SK-N-MC (cell line): ENCODE data around the gene PTPRO.

ENCODE experiments used
- EZH2 ChIP-seq: fragments of 200-600 bp; sonication (generic); IDR thresholded peaks from one replicate; pipeline ENCODE4 v1.6.1; 2017; ENCODE audit warnings: antibody characterized with exemption
- POLR2AphosphoS5 ChIP-seq: IDR thresholded peaks from 2 replicates; pipeline ENCODE4 v1.6.1; 2012; ENCODE audit warnings: mild to moderate bottlenecking, low read depth, low read length, borderline replicate concordance

GRCh38 chr12:15307079-15307478 is 15.2 kb upstream of the PTPRO start:
- TF ChIP-seq EZH2 (no peak), POLR2AphosphoS5 (no peak)
